GM19438 (cell line): ENCODE data around the gene TNN.
"Not testable (repeated sequence)": the region's sequence is repeated elsewhere in the genome, so short reads cannot be mapped to it uniquely, and the experiment has no call there.

Source experiments
- ATAC-seq: cut with Tn5 transposase; IDR thresholded peaks from one replicate; pipeline ENCODE4 v1.9.1; 2021; ENCODE audit warnings: low read depth; ENCODE audit not compliant: unreplicated experiment

The TNN gene

GRCh38 chr1:175106536-175106935 lies 38.9 kb downstream of the TNN start:
- not testable (repeated sequence) for ATAC-seq

DNA sequence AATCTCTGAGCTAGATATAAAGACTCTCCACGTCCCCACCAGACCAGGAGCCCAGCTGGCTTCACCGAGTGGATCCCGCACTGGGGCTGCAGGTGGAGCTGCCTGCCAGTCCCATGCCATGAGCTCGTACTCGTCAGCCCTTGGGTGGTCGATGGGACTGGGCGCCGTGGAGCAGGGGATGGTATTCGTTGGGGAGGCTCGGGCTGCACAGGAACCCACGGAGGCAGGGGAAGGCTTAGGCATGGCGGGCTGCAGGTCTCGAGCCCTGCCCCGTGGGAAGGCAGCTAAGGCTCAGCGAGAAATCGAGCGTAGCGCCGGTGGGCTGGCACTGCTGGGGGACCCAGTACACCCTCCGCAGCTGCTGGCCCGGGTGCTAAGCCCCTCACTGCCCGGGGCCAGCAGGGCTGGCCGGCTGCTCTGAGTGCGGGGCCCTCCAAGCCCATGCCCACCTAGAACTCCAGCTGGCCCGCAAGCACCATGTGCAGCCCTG lies 40.7 kb downstream of the TNN start:
- not testable (repeated sequence) for ATAC-seq

DNA sequence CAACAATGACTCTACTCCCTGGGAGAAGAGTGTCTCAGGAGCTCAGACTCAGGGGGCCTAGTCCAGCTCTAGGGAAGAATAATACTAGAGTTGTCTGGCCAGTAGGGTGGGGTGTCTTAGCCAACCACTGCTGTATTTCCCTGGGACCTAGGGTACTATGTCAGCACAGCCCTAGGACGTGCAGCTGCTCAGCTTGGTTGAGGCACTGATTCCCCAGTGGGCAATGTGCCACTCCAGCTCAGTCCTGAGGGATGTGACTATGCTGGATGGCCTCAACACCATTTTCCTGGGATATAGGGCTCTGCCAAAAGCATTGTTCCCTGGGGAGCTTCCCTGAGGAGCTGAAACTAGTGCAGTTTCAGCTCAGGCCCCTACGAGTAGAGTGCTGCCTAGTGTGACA lies 47.4 kb downstream of the TNN start:
- no peak for ATAC-seq

DNA sequence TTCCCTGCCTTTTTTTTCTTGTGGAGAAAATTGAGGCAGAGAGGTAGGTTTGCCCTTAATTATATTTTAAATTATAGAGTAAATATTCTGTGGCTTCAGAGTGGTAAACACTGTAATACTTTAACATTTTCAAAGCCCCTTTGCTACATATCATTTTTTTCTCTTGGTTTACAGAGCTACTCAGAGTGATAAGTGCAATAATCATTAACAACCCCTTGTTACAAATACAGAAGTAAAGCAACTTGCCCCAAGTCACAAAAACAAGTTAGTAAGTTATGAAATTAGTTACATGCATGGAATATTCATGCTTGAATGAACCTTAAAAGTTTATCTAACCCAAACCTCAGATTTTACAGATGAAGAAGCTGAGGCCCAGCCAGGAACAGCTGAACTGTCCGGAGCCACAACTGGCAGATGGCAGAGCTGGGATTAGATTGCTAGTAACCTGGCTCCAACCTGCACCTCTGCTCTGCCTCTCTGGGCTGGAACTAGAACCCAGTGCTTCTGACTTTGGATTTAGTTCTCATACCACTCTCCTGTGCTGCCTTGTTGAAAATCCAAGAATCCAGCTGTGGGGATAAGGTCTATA lies 48.7 kb downstream of the TNN start:
- ATAC-seq: no peak

GRCh38 chr1:175116903-175117302 lies 49.3 kb downstream of the TNN start:
- no peak for ATAC-seq

DNA sequence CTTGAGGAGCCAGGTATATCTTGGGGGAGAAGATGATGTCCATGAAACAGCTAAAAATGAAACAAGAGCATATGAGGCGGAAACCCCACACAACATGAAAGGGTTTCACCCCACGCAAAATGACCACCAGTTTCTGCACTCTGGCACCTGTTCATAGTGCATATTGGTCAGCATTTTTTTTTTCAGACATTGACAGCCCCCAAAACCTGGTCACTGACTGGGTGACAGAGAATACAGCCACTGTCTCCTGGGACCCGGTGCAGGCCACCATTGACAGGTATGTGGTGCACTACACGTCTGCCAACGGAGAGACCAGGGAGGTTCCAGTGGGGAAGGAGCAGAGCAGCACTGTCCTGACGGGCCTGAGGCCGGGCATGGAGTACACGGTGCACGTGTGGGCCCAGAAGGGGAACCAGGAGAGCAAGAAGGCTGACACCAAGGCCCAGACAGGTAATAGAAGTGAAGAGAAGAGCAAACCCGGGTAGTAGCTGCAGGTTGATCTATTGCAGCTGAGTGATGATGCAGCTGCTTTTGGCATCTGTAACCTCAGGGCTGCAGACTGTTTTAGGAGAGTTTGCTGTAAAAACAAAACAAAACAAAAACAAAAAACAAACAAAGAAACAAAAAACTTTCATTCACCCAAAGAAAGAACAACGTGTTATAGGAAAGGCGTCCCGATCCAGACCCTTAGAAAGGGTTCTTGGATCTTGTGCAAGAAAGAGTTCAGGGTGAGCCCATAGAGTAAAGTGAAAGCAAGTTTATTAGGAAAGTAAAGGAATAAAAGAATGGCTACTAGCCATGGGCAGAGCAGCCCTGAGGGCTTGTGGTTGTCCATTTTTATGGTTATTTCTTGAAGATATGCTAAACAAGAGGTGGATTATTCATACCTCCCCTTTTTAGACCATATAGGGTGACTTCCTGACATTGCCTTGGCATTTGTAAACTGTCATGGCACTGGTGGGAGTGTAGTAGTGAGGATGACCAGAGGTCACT lies 51.0 kb downstream of the TNN start:
- ATAC-seq: no peak

DNA sequence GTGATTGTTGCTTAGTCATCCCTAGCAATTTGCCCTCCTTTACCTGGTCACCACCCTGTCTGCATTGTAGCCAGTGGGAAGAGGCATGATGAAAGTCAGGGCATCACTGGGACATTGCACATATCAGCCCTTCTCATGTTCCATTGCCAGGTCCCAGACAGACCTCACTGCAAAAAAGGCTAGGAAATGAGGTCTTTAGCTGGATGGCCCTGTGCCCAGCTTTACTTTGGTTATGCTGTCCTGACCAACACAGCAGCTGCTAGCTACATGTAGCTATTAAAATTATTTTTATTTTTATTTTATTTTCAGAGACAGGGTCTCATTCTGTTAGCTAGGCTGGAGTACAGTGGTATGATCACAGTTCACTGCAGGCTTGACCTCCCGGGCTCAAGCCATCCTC lies 52.9 kb downstream of the TNN start:
- no peak for ATAC-seq

- no peak for ATAC-seq
Observed at GRCh38 chr1:175124861-175125260, 57.2 kb downstream of the TNN start.

DNA sequence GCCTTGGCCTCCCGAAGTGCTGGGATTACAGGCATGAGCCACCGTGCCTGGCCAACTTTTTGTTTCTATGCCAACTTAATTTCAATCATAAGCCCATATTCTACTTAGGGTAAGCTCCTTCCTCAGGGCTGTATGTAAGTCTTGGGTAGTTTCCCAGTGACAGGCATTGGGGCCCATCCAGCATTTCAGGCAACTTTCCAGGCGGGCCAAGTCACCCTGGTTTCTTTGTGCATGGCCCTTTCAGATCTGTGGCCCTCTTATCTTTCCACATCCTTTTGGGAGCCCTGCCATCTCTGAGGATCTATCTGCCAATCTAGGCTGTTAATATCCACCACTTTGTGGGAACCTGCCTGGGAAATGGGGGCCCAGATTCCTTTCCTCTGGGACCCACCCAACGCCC lies 58.7 kb downstream of the TNN start:
- no peak for ATAC-seq

GRCh38 chr1:175127565-175127964 lies 59.9 kb downstream of the TNN start:
- ATAC-seq: no peak

DNA sequence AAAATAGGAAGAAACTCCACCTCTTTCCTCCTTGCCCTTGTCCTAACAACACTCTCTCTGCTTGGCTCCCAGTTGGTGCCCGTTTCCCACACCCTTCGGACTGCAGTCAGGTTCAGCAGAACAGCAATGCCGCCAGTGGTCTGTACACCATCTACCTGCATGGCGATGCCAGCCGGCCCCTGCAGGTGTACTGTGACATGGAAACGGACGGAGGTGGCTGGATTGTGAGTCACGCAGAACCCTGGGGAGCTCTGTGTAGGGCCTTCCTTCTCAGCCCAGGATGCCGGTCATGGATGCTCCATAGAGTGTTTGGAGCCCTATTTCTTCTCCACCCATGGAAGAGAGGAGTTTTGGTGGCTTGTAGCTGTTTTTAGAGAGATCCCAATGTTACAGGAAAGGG lies 60.9 kb downstream of the TNN start:
- no peak for ATAC-seq

- ATAC-seq: no peak
Observed at GRCh38 chr1:175129182-175129581, 61.5 kb downstream of the TNN start.

DNA sequence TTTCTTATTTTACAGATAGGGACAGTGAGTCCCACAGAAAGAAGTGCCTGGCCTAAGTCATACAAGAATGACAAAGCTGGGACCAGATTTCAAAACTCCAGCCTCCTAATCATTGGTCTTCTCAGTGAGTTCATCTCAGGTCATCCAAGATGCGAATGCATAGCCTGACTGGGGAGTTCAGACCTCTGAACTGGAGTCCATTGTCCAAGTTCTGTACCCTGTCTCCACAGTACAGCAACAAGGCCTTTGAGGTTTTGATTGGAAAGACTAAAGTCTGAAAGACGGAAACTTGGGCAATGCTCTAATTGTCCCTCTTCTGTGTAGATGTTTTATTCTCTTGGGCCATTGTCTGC lies 62.0 kb downstream of the TNN start:
- ATAC-seq: no peak

- ATAC-seq: no peak
Observed at GRCh38 chr1:175129997-175130648, 62.5 kb downstream of the TNN start.

- ATAC-seq: no peak
Observed at GRCh38 chr1:175130649-175131045, 63.0 kb downstream of the TNN start.

- no peak for ATAC-seq
Observed at GRCh38 chr1:175131095-175131494, 63.5 kb downstream of the TNN start.

DNA sequence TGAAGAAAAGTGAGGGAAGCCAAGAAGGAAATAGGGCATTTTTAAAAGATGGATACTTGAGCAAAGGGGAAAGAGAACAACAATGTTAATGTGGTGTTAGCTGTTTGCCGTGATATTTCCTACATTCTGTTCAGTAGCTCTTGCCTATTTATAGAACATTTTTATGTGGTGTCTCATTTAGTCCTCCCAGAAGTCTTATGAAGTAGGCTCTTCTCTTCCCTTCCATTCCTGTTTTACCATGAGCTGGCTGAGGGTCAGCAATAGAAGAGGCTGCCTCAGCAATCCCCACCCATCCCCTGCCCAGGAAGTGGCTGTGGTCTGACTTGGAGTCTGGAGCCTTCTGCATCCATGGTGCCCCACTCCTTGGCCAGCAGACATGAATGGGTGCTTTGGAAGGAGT lies 64.8 kb downstream of the TNN start:
- ATAC-seq: no peak

DNA sequence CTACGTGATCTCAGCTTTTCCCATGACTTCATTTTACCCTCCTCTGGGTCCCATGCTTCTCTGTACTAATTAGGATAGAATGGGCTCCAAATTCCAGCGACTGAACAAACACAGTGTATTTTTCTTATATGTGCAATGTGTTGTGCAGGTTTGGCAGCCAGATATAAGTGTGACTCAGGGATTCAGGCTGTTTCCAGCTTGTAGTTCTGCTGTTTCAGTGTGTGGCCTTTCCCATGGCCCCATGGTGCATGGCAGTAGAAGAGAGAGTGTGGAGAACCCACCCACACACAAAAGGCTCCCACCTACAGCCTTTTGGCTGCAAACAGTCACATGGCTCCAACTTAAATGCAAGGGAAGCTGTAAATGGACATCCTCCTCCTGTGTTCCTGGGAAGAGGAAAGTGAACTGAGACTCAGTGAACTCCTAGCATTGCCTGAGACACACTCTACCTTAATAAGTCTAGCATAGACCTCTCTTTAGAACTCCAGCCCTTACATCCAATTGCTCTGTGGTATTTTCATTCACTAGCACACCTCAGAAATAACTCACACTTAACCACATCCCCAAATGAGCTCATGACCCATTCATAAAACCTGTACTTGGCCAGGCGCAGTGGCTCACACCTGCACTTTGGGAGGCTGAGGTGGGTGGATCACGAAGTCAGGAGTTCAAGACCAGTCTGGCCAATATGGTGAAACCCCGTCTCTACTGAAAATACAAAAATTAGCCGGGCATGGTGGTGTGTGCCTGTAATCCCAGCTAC lies 66.2 kb downstream of the TNN start:
- ATAC-seq: no peak

- no peak for ATAC-seq
Observed at GRCh38 chr1:175134500-175134899, 66.9 kb downstream of the TNN start.

- ATAC-seq: no peak
Observed at GRCh38 chr1:175136246-175136645, 68.6 kb downstream of the TNN start.

DNA sequence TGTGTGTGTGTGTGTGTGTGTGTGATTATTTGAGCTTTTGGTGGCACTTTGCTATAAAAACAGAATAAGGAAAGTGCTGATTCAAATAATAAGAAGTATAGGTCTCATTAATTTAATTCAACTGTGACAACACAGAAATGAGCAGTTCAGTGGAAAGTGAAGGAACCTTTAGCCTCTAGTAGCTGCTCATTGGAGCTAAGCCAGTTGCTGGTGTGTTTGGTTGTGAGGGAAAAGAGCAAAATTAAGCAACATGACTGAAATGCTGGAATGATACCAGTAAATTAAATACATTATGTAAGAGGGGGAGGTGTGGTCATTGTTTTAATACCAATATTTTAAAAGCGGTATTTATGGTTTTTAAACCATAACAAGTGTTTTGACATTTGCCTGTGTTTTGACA lies 69.7 kb downstream of the TNN start:
- no peak for ATAC-seq
